C4-2B (cell line): ENCODE data around the gene MAN2B1.

ENCODE experiments used
- ZFX ChIP-seq: fragments of 450-650 bp; IDR thresholded peaks from 2 replicates; pipeline ENCODE4 v1.6.1; 2017
- TF ChIP-seq, protein P1 (sequence below): fragments of 450-650 bp; conservative IDR thresholded peaks from 2 replicates; pipeline ENCODE4 v1.5.1; 2017; ENCODE audit warnings: mild to moderate bottlenecking

DNA sequence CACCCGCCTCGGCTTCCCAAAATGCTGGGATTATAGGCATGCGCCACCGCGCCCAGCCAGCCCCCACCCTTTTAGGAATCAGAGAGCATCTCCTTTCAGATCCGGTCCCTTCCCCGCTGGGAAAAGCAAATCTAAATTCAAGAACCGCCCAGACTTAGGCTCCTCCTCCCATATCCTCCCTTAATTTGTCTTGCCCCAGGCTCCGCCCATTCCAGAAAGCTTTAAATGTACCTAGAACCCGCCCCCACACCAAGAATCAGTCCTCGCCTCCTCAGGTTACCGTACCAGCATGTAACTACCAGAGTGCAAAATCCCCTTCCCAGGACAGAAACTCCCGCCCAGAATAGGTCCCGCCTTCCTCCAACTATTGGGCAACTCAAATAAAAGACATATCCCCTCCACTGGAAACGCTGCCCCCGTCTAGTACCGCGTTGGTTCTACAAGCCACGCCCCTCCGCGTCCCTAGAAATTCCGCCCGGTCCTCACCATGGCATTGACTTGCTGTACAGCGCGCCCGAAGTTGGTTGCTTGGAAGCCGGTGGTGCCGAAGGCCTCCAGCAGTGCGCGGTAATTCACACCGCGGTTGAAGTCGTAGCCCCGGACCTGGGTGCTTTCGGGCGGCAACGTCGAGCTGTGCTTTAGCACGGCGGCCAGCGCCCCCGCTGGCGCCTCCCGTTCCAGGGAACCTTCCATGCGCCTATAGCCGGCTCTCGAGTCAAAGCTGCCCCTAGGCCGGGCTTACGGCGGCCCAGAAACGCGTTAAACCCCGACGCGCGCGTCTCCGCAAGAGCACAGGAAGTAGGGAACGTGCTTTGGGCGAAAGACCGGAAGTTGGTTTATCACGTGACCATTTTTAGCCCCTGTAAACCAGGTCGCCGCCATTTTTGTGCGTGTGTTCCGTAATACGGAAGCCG lies 14.8 kb upstream of the MAN2B1 start, which contains the start of gene DHPS:
- TF ChIP-seq, protein P1, sequence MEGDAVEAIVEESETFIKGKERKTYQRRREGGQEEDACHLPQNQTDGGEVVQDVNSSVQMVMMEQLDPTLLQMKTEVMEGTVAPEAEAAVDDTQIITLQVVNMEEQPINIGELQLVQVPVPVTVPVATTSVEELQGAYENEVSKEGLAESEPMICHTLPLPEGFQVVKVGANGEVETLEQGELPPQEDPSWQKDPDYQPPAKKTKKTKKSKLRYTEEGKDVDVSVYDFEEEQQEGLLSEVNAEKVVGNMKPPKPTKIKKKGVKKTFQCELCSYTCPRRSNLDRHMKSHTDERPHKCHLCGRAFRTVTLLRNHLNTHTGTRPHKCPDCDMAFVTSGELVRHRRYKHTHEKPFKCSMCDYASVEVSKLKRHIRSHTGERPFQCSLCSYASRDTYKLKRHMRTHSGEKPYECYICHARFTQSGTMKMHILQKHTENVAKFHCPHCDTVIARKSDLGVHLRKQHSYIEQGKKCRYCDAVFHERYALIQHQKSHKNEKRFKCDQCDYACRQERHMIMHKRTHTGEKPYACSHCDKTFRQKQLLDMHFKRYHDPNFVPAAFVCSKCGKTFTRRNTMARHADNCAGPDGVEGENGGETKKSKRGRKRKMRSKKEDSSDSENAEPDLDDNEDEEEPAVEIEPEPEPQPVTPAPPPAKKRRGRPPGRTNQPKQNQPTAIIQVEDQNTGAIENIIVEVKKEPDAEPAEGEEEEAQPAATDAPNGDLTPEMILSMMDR = no peak
- peak; percentile 52; the same call in 1 of the 2 replicates for TF ChIP-seq ZFX
